ENCODE measurements around the gene MAFB. TPM values are rescaled to one million over a fixed set of nuclear protein-coding genes. Genes with fewer than 3 reads are reported as not detected.

MAFB gene
- polyA plus RNA-seq, 1 donor (not counting 4 experiments of a cell fraction or from before 2014, with no cell fraction given), result 1.7 TPM

GRCh38 chr20:40711079-40711478 lies 22.0 kb upstream of the MAFB start:
- no peaks in the 10 kb centered on the region for H3K9me3 ChIP-seq (ENCODE audit: control insufficient read depth, low read depth, low read length)
- H4K20me1 ChIP-seq (ENCODE audit: control insufficient read depth, extremely low read depth, insufficient read depth, low read length), result no peaks in the 10 kb centered on the region
- no peak overlapping the region for H3K4me2 ChIP-seq (ENCODE audit: control insufficient read depth, extremely low read depth, insufficient read depth, low read depth, low read length)
- no peak overlapping the region for H3K4me3 ChIP-seq (ENCODE audit: control insufficient read depth in 2 of 3, extremely low read depth in 1 of 3, insufficient read depth in 2 of 3, low read depth in 1 of 3, low read length in 3 of 3)
- no peak overlapping the region for H3K9ac ChIP-seq (ENCODE audit: control insufficient read depth, extremely low read depth, insufficient read depth, low read length)
- H3K36me3 ChIP-seq (ENCODE audit: control insufficient read depth in 2 of 2, extremely low read depth in 1 of 2, insufficient read depth in 2 of 2, low read length in 2 of 2), result no peaks in the 10 kb centered on the region
- TF ChIP-seq CTCF (optimal IDR thresholded peaks at IDR 0.05 in 1 of 3, IDR thresholded peaks at IDR 0.05 in 1 of 3, conservative IDR thresholded peaks at IDR 0.05 in 1 of 3; ENCODE audit: extremely low read depth in 1 of 3, insufficient read depth in 2 of 3, low read length in 3 of 3) (no peak), EZH2 (IDR thresholded peaks at IDR 0.05; ENCODE audit: low read length) (no peak)
- dilution Hi-C loops (cut with MboI; ENCODE audit: extremely low pct_ligation_motif_present, low sequenced_read_pairs), result no loop called here
- FAIRE-seq (no peak), DNase-seq (ENCODE audit: low read depth, low spot score) (no peak)
- no peaks in the 10 kb centered on the region for H3K79me2 ChIP-seq (ENCODE audit: control insufficient read depth, insufficient read depth, low read length)
- no peaks in the 10 kb centered on the region for H3K4me1 ChIP-seq (ENCODE audit: control insufficient read depth, extremely low read depth, insufficient read depth, low read length)
- H2AFZ ChIP-seq (ENCODE audit: control insufficient read depth, low read length), result no peak overlapping the region
- H3K27ac ChIP-seq (ENCODE audit: control insufficient read depth, insufficient read depth, low read length), result no peak overlapping the region
- peaks cover 3% of the 10 kb centered on the region for H3K27me3 ChIP-seq (ENCODE audit: control insufficient read depth, extremely low read depth, insufficient read depth, low read length)
- H3K9me1 ChIP-seq (ENCODE audit: control insufficient read depth, extremely low read depth, insufficient read depth, low read length), result no peaks in the 10 kb centered on the region

GRCh38 chr20:40710603-40711002 lies 21.6 kb upstream of the MAFB start:
- Histone ChIP-seq H3K4me1 (ENCODE audit: control insufficient read depth, extremely low read depth, insufficient read depth, low read length) (no peaks in the 10 kb centered on the region), H3K27me3 (ENCODE audit: control insufficient read depth, extremely low read depth, insufficient read depth, low read length) (peaks cover 3% of the 10 kb centered on the region), H4K20me1 (ENCODE audit: control insufficient read depth, extremely low read depth, insufficient read depth, low read length) (no peaks in the 10 kb centered on the region), H3K79me2 (ENCODE audit: control insufficient read depth, insufficient read depth, low read length) (no peaks in the 10 kb centered on the region), H3K9me3 (ENCODE audit: control insufficient read depth, low read depth, low read length) (no peaks in the 10 kb centered on the region), H3K36me3 (ENCODE audit: control insufficient read depth in 2 of 2, extremely low read depth in 1 of 2, insufficient read depth in 2 of 2, low read length in 2 of 2) (no peaks in the 10 kb centered on the region), H3K4me3 (ENCODE audit: control insufficient read depth in 2 of 3, extremely low read depth in 1 of 3, insufficient read depth in 2 of 3, low read depth in 1 of 3, low read length in 3 of 3) (no peak overlapping the region), H3K4me2 (ENCODE audit: control insufficient read depth, extremely low read depth, insufficient read depth, low read depth, low read length) (no peak overlapping the region), H3K9ac (ENCODE audit: control insufficient read depth, extremely low read depth, insufficient read depth, low read length) (no peak overlapping the region), H2AFZ (ENCODE audit: control insufficient read depth, low read length) (no peak overlapping the region), H3K27ac (ENCODE audit: control insufficient read depth, insufficient read depth, low read length) (no peak overlapping the region), H3K9me1 (ENCODE audit: control insufficient read depth, extremely low read depth, insufficient read depth, low read length) (no peaks in the 10 kb centered on the region)
- FAIRE-seq (no peak), DNase-seq (ENCODE audit: low read depth, low spot score) (no peak)
- no peak for TF ChIP-seq CTCF (optimal IDR thresholded peaks at IDR 0.05 in 1 of 3, IDR thresholded peaks at IDR 0.05 in 1 of 3, conservative IDR thresholded peaks at IDR 0.05 in 1 of 3; ENCODE audit: extremely low read depth in 1 of 3, insufficient read depth in 2 of 3, low read length in 3 of 3)
- TF ChIP-seq EZH2 (IDR thresholded peaks at IDR 0.05; ENCODE audit: low read length), result no peak
- dilution Hi-C loops (cut with MboI; ENCODE audit: extremely low pct_ligation_motif_present, low sequenced_read_pairs), result no loop called here
